Keratinocyte (primary cell): ENCODE measurements around the gene SRSF12. TPM values are rescaled to one million over a fixed set of nuclear protein-coding genes. Genes with fewer than 3 reads are reported as not detected.

Experiments used
- DNase-seq: peaks from one replicate; pipeline ENCODE4 v3.0.0-alpha.2; 2011; ENCODE audit warnings: low read depth, missing footprints, low spot score
- FAIRE-seq: peaks from 2 replicates; lab custom pipeline; 2011; peaks lifted over from hg19 to GRCh38; lab: Jason Lieb, UNC
- H2AFZ ChIP-seq: 2 replicates; pipeline ENCODE4 v1.6.0; 2012; ENCODE audit warnings: low read length, control low read depth, inconsistent platforms; ENCODE audit not compliant: control insufficient read depth
- H3K27ac ChIP-seq: 2 replicates; pipeline ENCODE4 v1.5.1; 2011; ENCODE audit warnings: low read length; ENCODE audit not compliant: control insufficient read depth, insufficient read depth
- H3K27me3 ChIP-seq: 3 replicates; pipeline ENCODE4 v1.6.0; 2011; ENCODE audit warnings: low read length; ENCODE audit not compliant: control insufficient read depth, insufficient read depth; ENCODE audit errors: extremely low read depth
- H3K36me3 ChIP-seq, 2 experiments: 2 replicates in 1 of 2; 3 replicates in 1 of 2; pipeline ENCODE4 v1.5.1; 2011; ENCODE audit warnings: low read length in 2 of 2, mild to moderate bottlenecking in 1 of 2; ENCODE audit not compliant: control insufficient read depth in 2 of 2, insufficient read depth in 2 of 2; ENCODE audit errors: extremely low read depth in 1 of 2
- H3K4me1 ChIP-seq: 3 replicates; pipeline ENCODE4 v1.5.1; 2011; ENCODE audit warnings: low read length; ENCODE audit not compliant: control insufficient read depth, insufficient read depth; ENCODE audit errors: extremely low read depth
- H3K4me2 ChIP-seq: 3 replicates; pipeline ENCODE4 v1.6.0; 2011; ENCODE audit warnings: low read depth, low read length; ENCODE audit not compliant: control insufficient read depth, insufficient read depth; ENCODE audit errors: extremely low read depth
- H3K4me3 ChIP-seq, 3 experiments: fragments of 200-600 bp in 1 of 3; sonication (generic) in 1 of 3; 2 replicates in 2 of 3; 3 replicates in 1 of 3; pipeline ENCODE4 v1.5.1; 2011 to 2016; ENCODE audit warnings: low read length in 3 of 3, mild to moderate bottlenecking in 3 of 3, control low read depth in 2 of 3, inconsistent platforms in 1 of 3, low read depth in 1 of 3, mixed read lengths in 1 of 3, mixed run types in 1 of 3, moderate library complexity in 1 of 3; ENCODE audit not compliant: control insufficient read depth in 2 of 3, insufficient read depth in 2 of 3; ENCODE audit errors: extremely low read depth in 1 of 3
- H3K79me2 ChIP-seq: 2 replicates; pipeline ENCODE4 v1.6.0; 2012; ENCODE audit warnings: low read length; ENCODE audit not compliant: control insufficient read depth, insufficient read depth
- H3K9ac ChIP-seq: 3 replicates; pipeline ENCODE4 v1.6.0; 2011; ENCODE audit warnings: low read length; ENCODE audit not compliant: control insufficient read depth, insufficient read depth; ENCODE audit errors: extremely low read depth
- H3K9me1 ChIP-seq: 3 replicates; pipeline ENCODE4 v1.6.0; 2011; ENCODE audit warnings: low read length; ENCODE audit not compliant: control insufficient read depth, insufficient read depth; ENCODE audit errors: extremely low read depth
- H3K9me3 ChIP-seq: 2 replicates; pipeline ENCODE4 v1.5.1; 2012; ENCODE audit warnings: low read depth, low read length; ENCODE audit not compliant: control insufficient read depth
- H4K20me1 ChIP-seq: 3 replicates; pipeline ENCODE4 v1.6.0; 2011; ENCODE audit warnings: low read length; ENCODE audit not compliant: control insufficient read depth, insufficient read depth; ENCODE audit errors: extremely low read depth
- CTCF ChIP-seq, 3 experiments: IDR thresholded peaks in 1 of 3; conservative IDR thresholded peaks in 1 of 3; optimal IDR thresholded peaks in 1 of 3; 2 replicates in 2 of 3; 3 replicates in 1 of 3; pipeline versions ENCODE3 to v1.5.1; 2011; ENCODE audit warnings: low read length in 3 of 3, mild to moderate bottlenecking in 3 of 3, moderate library complexity in 2 of 3, control low read depth in 1 of 3, inconsistent platforms in 1 of 3; ENCODE audit not compliant: insufficient read depth in 2 of 3; ENCODE audit errors: extremely low read depth in 1 of 3
- EZH2 ChIP-seq: IDR thresholded peaks from one replicate; pipeline ENCODE4 v1.6.1; 2012; ENCODE audit warnings: inconsistent platforms, mild to moderate bottlenecking, low read length, moderate library complexity
- dilution Hi-C: fragments of 300-500 bp; cut with MboI; formaldehyde crosslinking; loops from one replicate; pipeline ENCODE4 v1.7.0; 2020; ENCODE audit warnings: low sequenced_read_pairs; ENCODE audit not compliant: extremely low pct_ligation_motif_present
- polyA plus RNA-seq, 5 experiments: library from polyadenylated mRNA; depleted of rRNA in 3 of 5; stranded (reverse) in 3 of 5; stranded (forward) in 1 of 5; unstranded in 1 of 5; fragments of >200 nt; gene quantifications; 1 replicate in 1 of 5; 2 replicates in 3 of 5; 3 replicates in 1 of 5; pipeline versions ENCODE4 v1.2.1 to v1.2.3, GENCODE V29; 2011 to 2012; ENCODE audit warnings: missing spikeins in 2 of 5, low read depth in 1 of 5, low replicate concordance in 1 of 5
- small RNA-seq, 3 experiments: library from RNA; depleted of rRNA; stranded (forward); fragments of <200 nt; gene quantifications; one replicate each; pipeline ENCODE3, GENCODE V24; 2012; ENCODE audit warnings: low read depth in 3 of 3, low replicate concordance in 1 of 3; ENCODE audit not compliant: insufficient read length in 3 of 3

SRSF12 gene
- polyA plus RNA-seq, 1 donor (not counting 4 experiments of a cell fraction or from before 2014, with no cell fraction given): 0.28 TPM

DNA sequence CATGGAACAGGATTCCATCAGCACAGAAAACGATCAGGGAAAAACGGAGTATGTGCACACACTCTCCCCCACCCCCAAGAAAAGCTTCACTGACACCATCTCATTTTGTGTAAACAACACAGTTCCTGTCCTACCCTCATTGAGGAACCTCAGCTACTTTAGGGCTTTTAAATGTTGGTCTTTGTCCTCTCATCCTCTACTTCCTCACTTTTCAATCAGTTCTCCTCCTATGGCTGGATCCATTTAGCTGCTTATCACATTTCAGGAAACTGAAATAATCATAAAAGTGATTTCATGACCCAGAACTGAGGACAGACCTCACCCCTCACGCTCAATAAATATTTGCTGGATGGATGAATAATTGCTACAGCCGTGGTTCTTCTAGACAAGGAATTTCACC, 70.4 kb downstream of the SRSF12 start:
- Histone ChIP-seq H3K36me3 (no peaks in the 10 kb centered on the region), H3K27ac (no peak overlapping the region), H3K27me3 (no peaks in the 10 kb centered on the region), H3K4me1 (no peaks in the 10 kb centered on the region), H3K79me2 (no peaks in the 10 kb centered on the region), H3K9me3 (no peaks in the 10 kb centered on the region), H3K4me2 (no peak overlapping the region), H3K4me3 (no peak overlapping the region), H2AFZ (no peak overlapping the region), H3K9me1 (no peaks in the 10 kb centered on the region), H3K9ac (no peak overlapping the region), H4K20me1 (no peaks in the 10 kb centered on the region)
- FAIRE-seq: no peak
- dilution Hi-C loops: no loop called here
- DNase-seq: no peak
- no peak for TF ChIP-seq EZH2
- no peak for TF ChIP-seq CTCF (optimal IDR thresholded peaks at IDR 0.05 in 1 of 3, IDR thresholded peaks at IDR 0.05 in 1 of 3, conservative IDR thresholded peaks at IDR 0.05 in 1 of 3; ENCODE audit: extremely low read depth in 1 of 3, insufficient read depth in 2 of 3, low read length in 3 of 3)

Small RNA genes within 50 kb of the gene (small RNA-seq; reads per million reads assigned to genes)
- gene RN7SL336P: 0 reads per million in 3 experiments
- gene RNU2-61P: 1.3 to 3.3 (median 1.7) reads per million in 3 experiments

Other genes with a start within 250 kb of the SRSF12 start
- 6.3 to 9.7 TPM (median 7.4 TPM) in 3 replicates for gene RNGTT, start 154.5 kb downstream of the SRSF12 start, polyA plus RNA-seq
- 7.1 to 34.6 TPM (median 19.5 TPM) in 3 replicates for gene PNRC1, start 37.3 kb downstream of the SRSF12 start, polyA plus RNA-seq
- 2.7 to 7.9 TPM (median 5.6 TPM) in 3 replicates for gene PM20D2, start 28.0 kb upstream of the SRSF12 start, polyA plus RNA-seq
- 0.04 TPM in 1 of 3 replicates, not detected in the others for gene GABRR1, start 99.3 kb upstream of the SRSF12 start, polyA plus RNA-seq
- gene GABRR2, start 197.2 kb upstream of the SRSF12 start, polyA plus RNA-seq: 0.03 to 0.12 TPM in 2 of 3 replicates, not detected in the other
- gene UBE2J1, start 234.7 kb upstream of the SRSF12 start, polyA plus RNA-seq: 17.0 to 26.7 TPM (median 19.7 TPM) in 3 replicates